GM12872 (cell line): ENCODE measurements around the gene IFT57.

Experiments
- CTCF ChIP-seq: IDR thresholded peaks from 3 replicates; pipeline ENCODE4 v1.5.1; 2011; ENCODE audit warnings: low read depth, mild to moderate bottlenecking, low read length, moderate library complexity; ENCODE audit not compliant: insufficient read depth

Gene IFT57

GRCh38 chr3:108225221-108225620 lies 3.0 kb upstream of the IFT57 start:
- no peak for TF ChIP-seq CTCF

- TF ChIP-seq CTCF, result no peak
These were observed 1.7 kb upstream of the IFT57 start for GRCh38 chr3:108223928-108224327.

GRCh38 chr3:108222853-108223565 lies 785 bp upstream of the IFT57 start:
- no peak for TF ChIP-seq CTCF

GRCh38 chr3:108221393-108221792 lies 831 bp downstream of the IFT57 start:
- TF ChIP-seq CTCF, result no peak

GRCh38 chr3:108219336-108219735 lies 2.9 kb downstream of the IFT57 start:
- no peak for TF ChIP-seq CTCF

- no peak for TF ChIP-seq CTCF
These were observed 3.4 kb downstream of the IFT57 start for GRCh38 chr3:108218811-108219210.

- TF ChIP-seq CTCF, result no peak
These were observed 6.4 kb downstream of the IFT57 start for GRCh38 chr3:108215871-108216270.
